ENCODE results near the gene ADRA2A.

ADRA2A gene

DNA sequence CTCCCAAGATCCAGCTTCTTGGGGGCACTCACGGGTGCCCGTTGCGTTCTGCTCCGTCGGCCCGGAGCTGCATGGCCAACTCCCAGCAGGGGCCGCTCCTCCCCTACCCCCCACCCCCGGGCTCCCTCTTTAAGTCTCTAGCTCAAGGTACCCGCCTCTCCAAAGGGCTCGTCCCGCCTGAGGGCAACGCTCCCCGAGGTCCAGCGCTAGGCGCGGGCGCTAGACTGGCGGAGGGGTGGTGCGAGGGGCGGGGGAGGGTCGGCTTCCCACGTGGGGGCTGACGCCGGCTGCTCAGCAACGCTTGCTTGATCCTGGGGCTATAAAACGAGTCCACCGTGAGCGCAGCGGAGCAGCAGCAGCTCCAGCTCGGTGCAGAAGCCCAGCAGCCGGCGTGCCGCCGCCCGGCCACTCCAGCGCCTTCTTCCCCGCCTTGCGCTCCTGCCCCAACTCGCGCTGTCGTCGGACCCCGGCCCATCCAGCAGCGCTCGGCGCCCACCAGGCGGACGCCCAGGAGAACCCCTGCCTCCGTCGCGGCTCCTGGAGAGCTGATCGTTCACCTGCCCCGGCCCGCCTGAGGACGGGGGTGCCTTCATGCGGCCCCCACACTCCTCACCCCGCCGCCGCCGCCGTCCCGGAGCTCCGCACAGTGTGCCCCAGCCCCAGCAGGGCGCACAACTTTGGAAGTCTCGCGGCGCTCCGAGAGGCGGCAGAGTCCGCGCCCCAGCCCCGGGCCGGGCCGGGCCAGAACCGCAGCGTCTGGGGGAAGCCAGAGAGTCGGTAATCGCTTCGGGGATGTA lies at the start of gene ADRA2A:
TSS of gene ADRA2A (plus strand) at position 348 of the 797 bp plus-strand sequence. CDS start 968 bp downstream, outside the sequence.
- peak in 9 of 56 donors; percentile 9 to 27 (median 17) for DNase-seq

DNA sequence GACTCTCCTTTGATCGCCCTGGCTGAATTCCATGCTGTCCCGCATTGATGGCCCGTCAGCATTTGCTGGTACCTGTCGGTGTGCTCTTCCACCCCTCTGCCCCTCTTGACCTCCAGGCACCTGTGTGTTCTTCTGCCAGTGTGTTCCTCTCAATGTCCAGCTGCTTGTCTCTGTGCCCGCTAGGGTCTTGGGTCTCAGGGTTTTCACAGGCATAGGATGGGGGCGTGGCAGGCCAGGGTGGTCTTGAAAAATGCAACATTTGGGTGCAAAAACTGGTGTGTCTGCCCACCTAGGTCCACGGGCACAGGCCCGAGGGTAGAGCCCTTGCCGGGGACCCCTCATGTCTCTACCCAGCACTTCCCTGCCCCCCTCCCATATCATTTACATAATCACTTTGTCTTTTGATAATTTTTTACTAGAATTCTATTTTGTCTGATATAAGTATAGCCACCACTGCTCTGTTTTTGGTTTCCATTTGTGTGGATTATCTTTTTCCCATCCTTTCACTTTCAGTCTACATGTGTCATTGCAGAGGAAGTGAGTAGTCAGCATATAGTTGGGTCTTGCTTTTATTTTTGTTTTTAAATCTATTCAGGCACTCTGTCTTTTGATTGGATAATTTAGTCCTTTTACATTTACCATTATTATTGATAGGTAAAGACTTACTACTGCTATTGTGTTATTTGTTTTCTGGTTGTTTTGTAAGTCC lies 46.6 kb upstream of the ADRA2A start:
- no peak for DNase-seq

DNA sequence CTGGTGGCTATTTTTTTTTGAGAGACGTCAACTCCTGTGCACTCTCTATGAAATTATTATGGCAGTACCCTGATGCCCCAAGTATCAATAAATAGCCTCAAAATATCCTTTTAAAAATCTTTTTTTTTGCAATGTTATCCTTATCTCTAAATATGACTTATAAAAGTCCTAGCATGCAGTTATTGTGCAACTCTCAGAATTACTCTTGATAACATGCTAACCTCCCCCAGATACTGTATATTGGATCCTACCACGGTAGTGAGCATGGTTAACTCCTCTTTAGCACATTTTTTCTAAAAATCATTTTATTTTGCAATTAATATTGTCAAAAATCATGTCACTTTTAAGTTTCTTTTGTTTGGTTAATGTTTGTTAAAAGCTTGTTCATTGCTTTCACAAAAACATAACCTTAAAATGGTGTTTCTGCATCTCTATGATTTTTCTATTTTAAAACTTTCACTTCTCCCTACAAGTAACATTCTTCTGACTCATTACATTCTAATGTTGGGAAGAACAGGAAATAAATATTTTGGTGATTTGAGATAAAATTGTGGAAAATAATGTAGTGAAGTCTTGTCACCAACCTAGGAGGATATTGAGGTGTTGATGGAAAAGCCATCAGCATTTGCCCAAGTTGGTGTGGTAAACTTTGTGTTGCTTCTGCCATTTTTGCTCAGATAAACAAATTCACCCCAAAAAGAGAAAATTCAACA lies 42.1 kb upstream of the ADRA2A start:
- DNase-seq, result no peak

DNA sequence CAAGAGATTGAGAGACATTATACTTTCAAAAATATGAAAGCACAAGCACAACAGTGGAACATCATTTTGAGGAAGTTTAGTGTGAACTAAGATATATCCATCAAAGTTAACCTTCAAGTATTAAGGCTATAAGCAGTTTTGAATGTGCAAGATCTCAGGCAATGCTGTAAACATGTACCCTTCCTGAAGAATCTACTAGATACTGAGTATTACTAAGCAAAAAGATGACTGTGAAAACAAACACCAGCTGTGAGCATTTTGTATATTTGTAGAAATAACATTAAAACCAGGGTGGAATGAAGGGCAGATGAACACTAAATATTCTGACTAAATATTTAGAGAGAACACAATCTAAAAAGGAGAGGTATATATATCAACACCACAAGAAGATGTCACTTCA lies 41.3 kb upstream of the ADRA2A start:
- no peak for DNase-seq

DNA sequence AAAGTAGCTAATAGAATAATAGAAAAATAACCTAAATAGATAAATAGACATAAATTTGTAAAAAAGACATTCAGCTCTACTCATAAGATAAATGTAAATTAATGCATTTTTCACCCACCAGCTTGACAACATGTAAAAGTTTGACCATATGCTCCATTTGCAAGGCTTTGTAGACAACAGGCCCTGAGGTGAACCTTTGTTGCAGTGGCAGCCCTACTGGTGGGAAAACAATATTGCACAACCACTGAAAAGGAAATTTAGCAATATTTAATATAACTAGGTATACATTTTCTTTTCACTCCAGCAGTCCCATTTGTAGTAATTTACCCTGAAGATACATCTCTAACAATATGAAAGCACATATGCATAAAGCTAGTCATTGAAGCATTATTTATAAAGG lies 39.0 kb upstream of the ADRA2A start:
- DNase-seq, result no peak

DNA sequence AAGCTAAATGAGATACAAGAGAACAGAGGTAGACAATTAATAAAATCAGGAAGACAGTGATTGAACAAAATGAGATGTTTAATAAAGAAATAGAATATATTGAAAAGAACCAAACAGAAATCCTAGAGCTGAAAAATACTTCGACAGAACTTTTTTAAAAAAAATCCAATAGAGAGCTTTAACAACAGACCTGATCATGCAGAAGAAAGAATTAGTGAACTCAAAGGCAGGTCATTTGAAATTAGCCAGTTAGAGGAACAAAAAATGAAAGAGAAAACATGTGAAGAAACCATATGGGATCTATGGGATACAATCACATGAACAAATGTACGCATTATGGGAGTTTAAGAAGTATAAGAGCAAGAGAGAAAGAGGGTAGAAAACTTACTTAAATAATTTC lies 37.3 kb upstream of the ADRA2A start:
- no peak for DNase-seq

DNA sequence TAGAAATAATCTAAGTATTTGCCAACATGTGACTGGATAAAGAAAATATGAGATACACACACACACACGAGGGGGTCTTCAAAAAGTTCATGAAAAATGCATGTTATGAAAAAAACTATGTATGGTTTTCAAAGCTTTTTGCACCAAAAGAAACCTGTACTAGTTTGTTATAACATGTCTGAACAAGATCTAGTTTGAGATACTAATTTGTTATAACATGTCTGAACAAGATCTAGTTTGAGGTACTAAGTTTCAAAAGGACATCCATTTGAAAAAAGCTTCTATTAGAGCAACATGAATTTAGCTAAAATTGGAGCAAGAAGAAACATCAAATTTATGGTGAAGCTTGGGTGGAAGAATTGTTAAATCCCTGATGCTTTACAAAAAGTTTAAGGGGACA lies 19.8 kb upstream of the ADRA2A start:
- no peak for DNase-seq

DNA sequence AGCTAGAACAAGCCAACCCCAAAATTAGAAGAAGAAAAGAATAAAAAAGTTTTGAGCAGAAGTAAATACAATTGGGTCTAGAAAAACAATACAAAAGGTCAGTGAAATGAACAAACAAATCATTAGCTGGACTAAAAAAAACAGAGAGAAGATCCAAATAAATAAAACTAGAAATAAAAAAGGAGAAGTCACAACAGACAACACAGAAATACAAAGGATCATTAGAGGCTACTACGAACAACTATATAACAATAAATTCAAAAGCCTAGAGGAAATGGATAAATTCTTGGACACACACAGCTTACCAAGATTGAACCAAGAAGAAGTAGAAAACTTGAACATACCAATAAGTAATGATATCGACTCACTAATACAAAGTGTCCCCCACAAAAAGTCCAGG lies 13.4 kb upstream of the ADRA2A start:
- no peak for DNase-seq

DNA sequence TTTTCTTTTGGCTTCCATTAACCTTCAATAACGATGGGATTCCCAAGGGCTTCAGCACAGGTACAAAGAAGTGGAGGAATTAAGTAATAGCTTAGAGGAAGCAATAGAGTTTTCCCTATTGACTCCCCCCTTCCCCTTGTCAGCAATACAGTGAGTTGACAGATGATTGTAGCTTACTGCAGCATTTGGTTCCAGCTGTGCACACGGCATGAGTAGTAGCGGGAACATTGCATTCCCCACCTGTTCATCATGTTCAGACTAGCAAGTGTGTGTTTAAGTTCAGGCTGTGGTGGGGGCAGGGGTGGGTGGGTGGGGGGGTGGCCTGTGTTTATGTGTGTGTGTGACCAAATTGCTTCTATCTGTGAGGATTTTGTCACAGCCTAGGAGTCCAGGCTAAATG lies 4.6 kb upstream of the ADRA2A start:
- DNase-seq, result no peak

DNA sequence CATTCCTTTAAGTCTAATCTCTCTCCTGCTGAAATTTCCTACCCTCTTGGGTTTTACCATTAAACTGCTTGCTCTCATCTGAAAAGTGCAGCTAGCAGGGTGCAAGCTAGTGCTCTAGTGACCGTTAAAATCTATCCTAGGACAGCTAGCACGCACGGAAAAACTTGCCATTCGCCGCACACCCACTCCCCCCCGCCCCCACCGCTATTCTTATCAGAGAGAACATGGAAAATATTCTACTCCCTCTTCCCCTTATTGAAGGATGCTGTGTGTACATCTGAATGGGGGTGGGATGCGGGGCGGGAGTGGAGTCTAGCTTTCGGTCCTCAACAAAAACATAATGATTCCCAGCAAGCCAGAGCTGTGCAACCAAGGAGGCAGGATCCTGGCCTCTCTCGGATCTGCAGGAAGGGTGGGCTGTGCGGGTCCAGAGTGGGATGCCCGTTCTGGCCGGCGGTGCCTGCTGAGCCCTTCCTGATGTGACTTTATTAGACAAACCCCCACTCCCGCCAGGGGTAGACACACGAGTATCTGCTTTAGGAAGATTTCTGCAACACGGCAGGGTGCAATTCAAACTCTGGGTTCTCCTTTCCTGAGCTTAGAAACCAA lies 1.1 kb upstream of the ADRA2A start:
- DNase-seq, result no peak

DNA sequence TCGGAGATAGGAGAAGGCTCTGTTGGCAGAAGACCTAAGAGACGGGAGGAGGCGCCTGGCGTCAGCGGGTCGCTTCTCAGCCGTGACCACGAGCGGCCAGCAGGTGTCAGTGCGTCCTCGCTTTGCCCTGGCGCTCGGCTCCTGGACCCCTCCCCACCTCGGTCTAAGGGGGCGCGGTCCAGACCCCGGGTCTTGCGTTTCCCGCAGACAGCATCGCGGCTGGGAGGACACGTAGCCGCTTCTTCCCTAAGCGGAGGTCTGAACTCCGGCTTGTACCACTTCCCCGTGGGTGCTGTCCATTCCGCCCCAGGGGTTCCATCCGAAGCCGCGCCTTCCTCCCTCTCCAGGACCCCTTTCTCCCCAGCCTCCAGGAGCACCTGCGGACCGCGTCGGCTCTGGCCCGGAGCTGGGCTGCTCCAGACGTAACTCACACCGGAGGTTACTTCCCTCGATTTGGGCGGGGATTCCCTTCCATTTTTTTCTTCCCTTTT lies 593 bp upstream of the ADRA2A start:
- peak in 38 of 56 donors; percentile 8 to 67 (median 28) for DNase-seq

DNA sequence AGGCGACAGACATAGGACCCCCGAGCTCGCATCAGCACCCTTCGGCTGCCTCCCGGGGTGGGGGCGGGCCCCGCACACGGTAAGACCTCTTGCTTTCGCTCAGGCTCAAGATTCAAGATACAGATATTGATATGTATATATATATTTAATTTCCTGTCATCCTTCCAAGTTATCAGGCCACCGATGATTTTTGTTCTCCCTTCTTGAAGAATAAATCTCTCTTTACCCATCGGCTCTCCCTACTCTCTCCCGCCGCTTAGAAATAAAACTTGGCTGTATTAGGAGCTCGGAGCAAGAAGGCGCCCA lies 603 bp downstream of the ADRA2A start:
- DNase-seq, result no peak

DNA sequence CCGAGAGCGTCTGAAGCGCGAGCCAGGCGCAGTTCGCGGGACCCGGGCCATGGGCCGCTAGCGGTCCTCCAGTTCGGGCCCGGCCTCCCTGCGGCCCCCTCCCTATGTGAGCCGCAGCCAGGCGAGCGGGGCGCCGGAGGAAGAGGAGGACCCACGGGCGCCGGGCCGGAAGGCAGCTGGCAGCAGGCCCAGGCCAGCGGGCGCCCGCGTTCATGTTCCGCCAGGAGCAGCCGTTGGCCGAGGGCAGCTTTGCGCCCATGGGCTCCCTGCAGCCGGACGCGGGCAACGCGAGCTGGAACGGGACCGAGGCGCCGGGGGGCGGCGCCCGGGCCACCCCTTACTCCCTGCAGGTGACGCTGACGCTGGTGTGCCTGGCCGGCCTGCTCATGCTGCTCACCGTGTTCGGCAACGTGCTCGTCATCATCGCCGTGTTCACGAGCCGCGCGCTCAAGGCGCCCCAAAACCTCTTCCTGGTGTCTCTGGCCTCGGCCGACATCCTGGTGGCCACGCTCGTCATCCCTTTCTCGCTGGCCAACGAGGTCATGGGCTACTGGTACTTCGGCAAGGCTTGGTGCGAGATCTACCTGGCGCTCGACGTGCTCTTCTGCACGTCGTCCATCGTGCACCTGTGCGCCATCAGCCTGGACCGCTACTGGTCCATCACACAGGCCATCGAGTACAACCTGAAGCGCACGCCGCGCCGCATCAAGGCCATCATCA lies 1.1 kb downstream of the ADRA2A start:
- DNase-seq, result no peak

DNA sequence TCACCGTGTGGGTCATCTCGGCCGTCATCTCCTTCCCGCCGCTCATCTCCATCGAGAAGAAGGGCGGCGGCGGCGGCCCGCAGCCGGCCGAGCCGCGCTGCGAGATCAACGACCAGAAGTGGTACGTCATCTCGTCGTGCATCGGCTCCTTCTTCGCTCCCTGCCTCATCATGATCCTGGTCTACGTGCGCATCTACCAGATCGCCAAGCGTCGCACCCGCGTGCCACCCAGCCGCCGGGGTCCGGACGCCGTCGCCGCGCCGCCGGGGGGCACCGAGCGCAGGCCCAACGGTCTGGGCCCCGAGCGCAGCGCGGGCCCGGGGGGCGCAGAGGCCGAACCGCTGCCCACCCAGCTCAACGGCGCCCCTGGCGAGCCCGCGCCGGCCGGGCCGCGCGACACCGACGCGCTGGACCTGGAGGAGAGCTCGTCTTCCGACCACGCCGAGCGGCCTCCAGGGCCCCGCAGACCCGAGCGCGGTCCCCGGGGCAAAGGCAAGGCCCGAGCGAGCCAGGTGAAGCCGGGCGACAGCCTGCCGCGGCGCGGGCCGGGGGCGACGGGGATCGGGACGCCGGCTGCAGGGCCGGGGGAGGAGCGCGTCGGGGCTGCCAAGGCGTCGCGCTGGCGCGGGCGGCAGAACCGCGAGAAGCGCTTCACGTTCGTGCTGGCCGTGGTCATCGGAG lies 1.8 kb downstream of the ADRA2A start:
- DNase-seq, result no peak

DNA sequence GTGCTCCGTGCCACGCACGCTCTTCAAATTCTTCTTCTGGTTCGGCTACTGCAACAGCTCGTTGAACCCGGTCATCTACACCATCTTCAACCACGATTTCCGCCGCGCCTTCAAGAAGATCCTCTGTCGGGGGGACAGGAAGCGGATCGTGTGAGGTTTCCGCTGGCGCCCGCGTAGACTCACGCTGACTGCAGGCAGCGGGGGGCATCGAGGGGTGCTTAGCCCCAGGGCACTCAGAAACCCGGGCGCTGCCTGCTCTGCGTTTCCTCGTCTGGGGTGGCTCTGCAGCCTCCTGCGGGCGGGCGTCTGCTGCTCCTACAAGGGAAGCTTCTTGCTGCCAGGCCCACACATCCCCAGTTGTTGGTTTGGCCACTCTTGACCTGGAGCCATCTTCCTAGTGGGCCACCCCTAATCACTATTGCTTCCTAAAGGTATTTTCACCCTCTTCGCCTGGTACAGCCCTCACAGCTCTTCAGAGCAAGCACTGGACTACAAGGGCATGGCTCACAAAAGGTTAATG lies 2.5 kb downstream of the ADRA2A start:
- no peak for DNase-seq

DNA sequence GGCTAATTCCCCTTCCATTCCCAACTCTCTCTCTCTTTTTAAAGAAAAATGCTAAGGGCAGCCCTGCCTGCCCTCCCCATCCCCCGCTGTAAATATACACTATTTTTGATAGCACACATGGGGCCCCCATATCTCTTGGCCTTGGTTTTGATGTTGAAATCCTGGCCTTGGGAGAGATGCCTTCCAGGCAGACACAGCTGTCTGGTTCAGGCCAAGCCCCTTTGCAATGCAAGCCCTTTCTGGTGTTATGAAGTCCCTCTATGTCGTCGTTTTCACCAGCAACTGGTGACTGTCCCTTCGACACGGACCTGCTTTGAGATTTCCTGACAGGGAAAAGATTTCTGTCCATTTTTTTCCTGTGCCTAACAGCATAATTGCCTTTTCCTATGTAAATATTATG lies 3.0 kb downstream of the ADRA2A start:
- DNase-seq, result no peak

DNA sequence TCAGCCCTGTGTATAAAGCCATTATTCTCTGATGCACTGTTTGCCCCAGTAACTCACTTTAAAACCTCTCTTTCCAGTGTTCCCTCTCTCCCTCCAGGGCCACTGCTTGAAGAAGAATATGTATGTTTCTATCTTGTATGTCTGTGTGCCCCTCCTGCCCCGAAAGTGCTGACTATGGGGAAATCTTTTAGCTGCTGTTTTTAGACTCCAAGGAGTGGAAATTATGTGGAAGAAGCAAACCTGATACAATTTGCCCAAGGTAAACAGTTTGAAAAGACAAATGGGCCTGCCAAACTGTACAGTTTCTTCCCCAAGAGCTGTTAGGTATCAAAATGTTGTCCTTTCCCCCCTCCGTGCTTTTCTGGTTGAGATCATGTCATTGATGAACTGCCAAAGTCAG lies 3.4 kb downstream of the ADRA2A start:
- no peak for DNase-seq

DNA sequence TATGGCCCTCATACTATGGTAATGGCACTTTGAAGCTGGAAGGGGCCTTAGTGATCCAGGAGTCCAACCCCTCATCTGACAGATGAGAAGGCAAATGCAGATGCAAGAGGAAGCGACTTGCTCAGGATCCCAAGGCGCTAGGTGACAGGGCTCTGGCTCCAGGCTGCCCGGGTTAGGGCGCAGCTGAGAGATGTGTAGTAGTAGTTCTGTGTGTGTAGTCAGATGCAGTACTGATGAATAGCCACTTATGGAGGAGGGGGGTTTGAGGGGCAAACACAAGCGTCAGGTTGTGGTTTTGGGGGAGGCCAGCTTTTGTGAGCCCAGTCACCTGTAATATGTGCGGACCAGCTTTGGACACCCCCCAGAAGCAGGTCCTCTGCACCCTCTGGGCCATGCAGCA lies 4.8 kb downstream of the ADRA2A start:
- no peak for DNase-seq

DNA sequence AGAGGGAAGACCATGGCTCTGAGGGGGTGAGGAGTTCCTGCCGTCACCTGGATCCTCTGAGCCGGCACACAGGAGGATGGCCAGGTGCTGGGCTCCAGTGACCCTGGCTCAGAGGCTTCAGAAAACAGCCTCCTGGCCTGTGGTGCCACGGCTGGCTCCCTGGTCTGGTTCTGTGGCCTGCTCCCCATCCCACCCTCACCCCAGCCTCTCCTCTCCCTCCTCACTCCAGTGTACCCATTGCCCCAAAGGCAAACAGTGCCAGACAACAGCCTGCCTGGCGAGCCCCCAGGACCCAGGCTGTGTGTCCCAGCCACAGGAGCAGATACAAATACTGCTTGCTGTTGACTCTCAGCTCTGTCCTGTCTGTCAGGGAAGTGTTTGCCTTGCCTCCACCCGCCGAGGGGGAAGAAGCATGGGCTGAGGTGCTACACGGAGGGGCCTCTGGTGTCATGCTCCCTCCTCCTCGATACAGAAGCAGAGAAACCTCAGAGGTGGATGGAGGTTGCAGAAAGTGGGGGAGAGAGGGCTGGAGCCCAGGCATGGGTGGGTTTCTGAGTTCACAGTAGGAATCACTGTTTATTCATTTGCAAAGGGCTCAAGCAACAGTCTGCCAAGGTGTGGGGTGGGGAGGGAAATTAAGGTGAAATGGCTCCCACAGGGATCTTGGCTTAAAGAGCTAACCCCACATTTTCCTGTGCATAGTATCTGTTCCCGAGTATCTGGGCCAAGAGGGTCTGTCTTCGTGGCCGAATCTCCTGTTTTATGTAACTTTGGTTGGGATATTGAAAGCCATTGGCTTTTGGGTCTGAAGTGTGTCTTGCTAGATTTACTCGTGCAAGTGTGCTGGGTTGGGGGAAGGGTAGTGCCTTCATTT lies 5.5 kb downstream of the ADRA2A start:
- DNase-seq, result no peak

All from nucleus accumbens (tissue), 56 donors.